ENCODE results near the gene YWHAB. TPM values are rescaled to one million over a fixed set of nuclear protein-coding genes. Genes with fewer than 3 reads are reported as not detected.
"Not testable (repeated sequence)": the region's sequence is repeated elsewhere in the genome, so short reads cannot be mapped to it uniquely, and the experiment has no call there.

YWHAB gene
- total and polyA plus RNA-seq, 2 experiments from 2014 or later = 89.5 to 169 TPM

- no peak overlapping the region for H2AFZ ChIP-seq
- no peaks in the 10 kb centered on the region for H3K79me2 ChIP-seq
- no peak overlapping the region for H3K4me3 ChIP-seq
- H3K36me3 ChIP-seq (replicated peaks; ENCODE audit: insufficient read depth, low read depth) = no peaks in the 10 kb centered on the region
- no peak overlapping the region for H3K27ac ChIP-seq
- no peaks in the 10 kb centered on the region for H4K20me1 ChIP-seq (ENCODE audit: insufficient read depth, poor library complexity, severe bottlenecking)
- 77% methylated on average over 5 of the region's 5 CpGs for WGBS (ENCODE audit: low lambda C conversion rate, missing lambda C conversion rate)
- no peaks in the 10 kb centered on the region for H3K9me3 ChIP-seq (ENCODE audit: low read depth)
- H3K27me3 ChIP-seq = no peaks in the 10 kb centered on the region
- H3K9me2 ChIP-seq (replicated peaks; ENCODE audit: insufficient read depth) = no peaks in the 10 kb centered on the region
- TF ChIP-seq EZH2phosphoT487 (IDR thresholded peaks at IDR 0.05; ENCODE audit: low read depth, severe bottlenecking, unreplicated experiment) (no peak), CTCF (IDR thresholded peaks at IDR 0.05; ENCODE audit: poor library complexity) (no peak)
- no peaks in the 10 kb centered on the region for H3K4me1 ChIP-seq (ENCODE audit: insufficient read depth)
- no peak overlapping the region for H3K4me2 ChIP-seq
- DNase-seq (ENCODE audit: low spot score) = no peak
Observed at GRCh38 chr20:44869471-44869870, 16.0 kb upstream of the YWHAB start.

GRCh38 chr20:44882360-44882759 lies 3.1 kb upstream of the YWHAB start:
- WGBS (ENCODE audit: low lambda C conversion rate, missing lambda C conversion rate) = 92% methylated on average over 4 of the region's 4 CpGs

GRCh38 chr20:44883214-44883902 lies 2.1 kb upstream of the YWHAB start:
- Histone ChIP-seq H3K4me2 (no peak overlapping the region), H2AFZ (no peak overlapping the region), H3K27me3 (no peaks in the 10 kb centered on the region), H3K9me2 (replicated peaks; ENCODE audit: insufficient read depth) (no peaks in the 10 kb centered on the region), H3K79me2 (peaks cover 27% of the 10 kb centered on the region), H3K36me3 (replicated peaks; ENCODE audit: insufficient read depth, low read depth) (no peaks in the 10 kb centered on the region), H3K9me3 (ENCODE audit: low read depth) (no peaks in the 10 kb centered on the region), H4K20me1 (ENCODE audit: insufficient read depth, poor library complexity, severe bottlenecking) (peaks cover 25% of the 10 kb centered on the region), H3K4me3 (no peak overlapping the region), H3K4me1 (ENCODE audit: insufficient read depth) (peaks cover 13% of the 10 kb centered on the region), H3K27ac (no peak overlapping the region)
- DNase-seq (ENCODE audit: low spot score) = no peak
- 93% methylated on average over 7 of the region's 7 CpGs for WGBS (ENCODE audit: low lambda C conversion rate, missing lambda C conversion rate)
- TF ChIP-seq EZH2phosphoT487 (IDR thresholded peaks at IDR 0.05; ENCODE audit: low read depth, severe bottlenecking, unreplicated experiment) (no peak), EZH2 (IDR thresholded peaks at IDR 0.05; ENCODE audit: borderline replicate concordance) (no peak), CTCF (IDR thresholded peaks at IDR 0.05; ENCODE audit: poor library complexity) (no peak)

More at GRCh38 chr20:44882360-44882759, 3.1 kb upstream of the YWHAB start:
- H2AFZ ChIP-seq; H3K9me3 ChIP-seq (ENCODE audit: low read depth); H3K4me3 ChIP-seq; H3K27ac ChIP-seq; H3K36me3 ChIP-seq (replicated peaks; ENCODE audit: insufficient read depth, low read depth); H3K4me2 ChIP-seq; H3K9me2 ChIP-seq (replicated peaks; ENCODE audit: insufficient read depth); H3K27me3 ChIP-seq; DNase-seq (ENCODE audit: low spot score); H3K4me1 ChIP-seq (ENCODE audit: insufficient read depth): not testable (repeated sequence)
- H3K79me2 ChIP-seq = peaks cover 17% of the 10 kb centered on the region
- H4K20me1 ChIP-seq (ENCODE audit: insufficient read depth, poor library complexity, severe bottlenecking) = peaks cover 15% of the 10 kb centered on the region

- H2AFZ ChIP-seq = peak overlapping the region; percentile 12
Observed at GRCh38 chr20:44884907-44885391, 556 bp upstream of the YWHAB start.

More at GRCh38 chr20:44884907-44885391, 556 bp upstream of the YWHAB start:
- H3K4me3 ChIP-seq = peak overlapping the region; percentile 14
- peaks cover 43% of the 10 kb centered on the region for H3K79me2 ChIP-seq
- DNase-seq (ENCODE audit: low spot score) = no peak
- H3K27me3 ChIP-seq = no peaks in the 10 kb centered on the region
- peak overlapping the region; percentile 46 for H3K27ac ChIP-seq
- H3K9me3 ChIP-seq (ENCODE audit: low read depth) = no peaks in the 10 kb centered on the region
- H4K20me1 ChIP-seq (ENCODE audit: insufficient read depth, poor library complexity, severe bottlenecking) = peaks cover 41% of the 10 kb centered on the region
- peaks cover 13% of the 10 kb centered on the region for H3K4me1 ChIP-seq (ENCODE audit: insufficient read depth)
- H3K36me3 ChIP-seq (replicated peaks; ENCODE audit: insufficient read depth, low read depth) = no peaks in the 10 kb centered on the region
- no peaks in the 10 kb centered on the region for H3K9me2 ChIP-seq (replicated peaks; ENCODE audit: insufficient read depth)
- H3K4me2 ChIP-seq = peak overlapping the region; percentile 74
- 13% methylated on average over 13 of the region's 14 CpGs for WGBS (ENCODE audit: low lambda C conversion rate, missing lambda C conversion rate)
- TF ChIP-seq CTCF (IDR thresholded peaks at IDR 0.05; ENCODE audit: poor library complexity) (no peak), EZH2 (IDR thresholded peaks at IDR 0.05; ENCODE audit: borderline replicate concordance) (no peak), EZH2phosphoT487 (IDR thresholded peaks at IDR 0.05; ENCODE audit: low read depth, severe bottlenecking, unreplicated experiment) (no peak)

Data from hepatocyte (in vitro differentiated cells).